ENCODE data around the gene ZAR1L.

The ZAR1L gene

GRCh38 chr13:32267836-32268439 is 47.2 kb downstream of the ZAR1L start:
- no peak overlapping the region for H3K27ac ChIP-seq (ENCODE audit: low read depth, low read length)
- H3K36me3 ChIP-seq (ENCODE audit: control insufficient read depth, insufficient read depth, low read length) = no peaks in the 10 kb centered on the region
- no peaks in the 10 kb centered on the region for H3K4me1 ChIP-seq (ENCODE audit: control insufficient read depth, insufficient read depth, low read length)
- no peaks in the 10 kb centered on the region for H3K27me3 ChIP-seq (ENCODE audit: control insufficient read depth, insufficient read depth, low read length)
- no peaks in the 10 kb centered on the region for H3K9me3 ChIP-seq (ENCODE audit: control insufficient read depth, insufficient read depth, low read depth, low read length)
- H3K4me3 ChIP-seq (ENCODE audit: low read depth, low read length) = no peak overlapping the region
- no peak overlapping the region for H3K9ac ChIP-seq (ENCODE audit: low read length)

- Histone ChIP-seq H3K4me3 (ENCODE audit: low read depth, low read length) (no peak overlapping the region), H3K27me3 (ENCODE audit: control insufficient read depth, insufficient read depth, low read length) (no peaks in the 10 kb centered on the region), H3K4me1 (ENCODE audit: control insufficient read depth, insufficient read depth, low read length) (no peaks in the 10 kb centered on the region), H3K27ac (ENCODE audit: low read depth, low read length) (no peak overlapping the region), H3K9ac (ENCODE audit: low read length) (no peak overlapping the region), H3K36me3 (ENCODE audit: control insufficient read depth, insufficient read depth, low read length) (no peaks in the 10 kb centered on the region), H3K9me3 (ENCODE audit: control insufficient read depth, insufficient read depth, low read depth, low read length) (no peaks in the 10 kb centered on the region)
Measured at GRCh38 chr13:32266130-32266529, 49.0 kb downstream of the ZAR1L start.

DNA sequence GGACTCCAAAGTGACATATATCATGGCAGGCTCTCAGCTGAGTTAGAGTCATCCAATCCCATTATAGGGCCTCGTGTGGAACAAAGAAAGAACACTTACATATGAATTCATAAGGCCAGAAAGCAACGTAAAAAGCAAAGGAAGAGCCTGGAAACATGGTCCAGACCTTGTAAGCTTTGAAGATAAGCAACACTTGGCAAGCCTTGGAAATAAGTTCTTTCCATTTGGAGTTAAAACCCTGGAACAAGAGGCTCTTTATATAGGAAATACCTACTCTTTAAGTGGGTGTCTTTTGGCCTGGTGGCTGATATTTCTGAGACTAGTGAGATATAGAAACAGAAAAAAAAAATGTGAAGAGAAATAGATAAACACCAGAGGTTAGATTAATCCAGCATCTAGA is 49.4 kb downstream of the ZAR1L start:
- H3K27ac ChIP-seq (ENCODE audit: low read depth, low read length) = no peak overlapping the region
- H3K27me3 ChIP-seq (ENCODE audit: control insufficient read depth, insufficient read depth, low read length) = no peaks in the 10 kb centered on the region
- no peaks in the 10 kb centered on the region for H3K4me1 ChIP-seq (ENCODE audit: control insufficient read depth, insufficient read depth, low read length)
- no peaks in the 10 kb centered on the region for H3K9me3 ChIP-seq (ENCODE audit: control insufficient read depth, insufficient read depth, low read depth, low read length)
- no peaks in the 10 kb centered on the region for H3K36me3 ChIP-seq (ENCODE audit: control insufficient read depth, insufficient read depth, low read length)
- H3K9ac ChIP-seq (ENCODE audit: low read length) = no peak overlapping the region
- no peak overlapping the region for H3K4me3 ChIP-seq (ENCODE audit: low read depth, low read length)

- H3K9ac ChIP-seq (ENCODE audit: low read length) = no peak overlapping the region
- no peaks in the 10 kb centered on the region for H3K36me3 ChIP-seq (ENCODE audit: control insufficient read depth, insufficient read depth, low read length)
- no peak overlapping the region for H3K4me3 ChIP-seq (ENCODE audit: low read depth, low read length)
- H3K27ac ChIP-seq (ENCODE audit: low read depth, low read length) = no peak overlapping the region
- H3K9me3 ChIP-seq (ENCODE audit: control insufficient read depth, insufficient read depth, low read depth, low read length) = no peaks in the 10 kb centered on the region
- H3K4me1 ChIP-seq (ENCODE audit: control insufficient read depth, insufficient read depth, low read length) = no peaks in the 10 kb centered on the region
- no peaks in the 10 kb centered on the region for H3K27me3 ChIP-seq (ENCODE audit: control insufficient read depth, insufficient read depth, low read length)
Measured at GRCh38 chr13:32264407-32264806, 50.8 kb downstream of the ZAR1L start.

DNA sequence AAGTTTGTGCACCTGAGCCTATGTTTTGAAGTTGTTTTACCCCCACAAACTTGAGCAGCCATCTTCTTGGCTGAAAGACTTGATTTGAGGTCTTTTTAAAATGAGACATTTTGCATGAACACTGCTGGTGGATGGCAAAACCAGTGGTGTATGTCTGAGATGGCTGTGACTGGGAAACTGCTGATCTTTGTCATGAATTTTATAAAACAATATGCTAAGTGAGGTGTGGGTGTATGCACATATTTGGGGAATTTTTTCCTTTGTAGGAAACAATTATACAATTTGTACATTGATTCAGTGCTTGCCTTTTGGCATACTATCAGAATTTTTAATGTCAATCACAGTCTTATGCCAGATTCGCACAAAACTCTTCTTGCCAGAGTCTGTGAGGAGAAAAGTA is 52.5 kb downstream of the ZAR1L start:
- no peaks in the 10 kb centered on the region for H3K9me3 ChIP-seq (ENCODE audit: control insufficient read depth, insufficient read depth, low read depth, low read length)
- H3K36me3 ChIP-seq (ENCODE audit: control insufficient read depth, insufficient read depth, low read length) = no peaks in the 10 kb centered on the region
- H3K9ac ChIP-seq (ENCODE audit: low read length) = no peak overlapping the region
- H3K4me3 ChIP-seq (ENCODE audit: low read depth, low read length) = no peak overlapping the region
- no peaks in the 10 kb centered on the region for H3K27me3 ChIP-seq (ENCODE audit: control insufficient read depth, insufficient read depth, low read length)
- H3K27ac ChIP-seq (ENCODE audit: low read depth, low read length) = no peak overlapping the region
- no peaks in the 10 kb centered on the region for H3K4me1 ChIP-seq (ENCODE audit: control insufficient read depth, insufficient read depth, low read length)

GRCh38 chr13:32262165-32262564 is 53.0 kb downstream of the ZAR1L start:
- no peaks in the 10 kb centered on the region for H3K27me3 ChIP-seq (ENCODE audit: control insufficient read depth, insufficient read depth, low read length)
- H3K27ac ChIP-seq (ENCODE audit: low read depth, low read length) = no peak overlapping the region

DNA sequence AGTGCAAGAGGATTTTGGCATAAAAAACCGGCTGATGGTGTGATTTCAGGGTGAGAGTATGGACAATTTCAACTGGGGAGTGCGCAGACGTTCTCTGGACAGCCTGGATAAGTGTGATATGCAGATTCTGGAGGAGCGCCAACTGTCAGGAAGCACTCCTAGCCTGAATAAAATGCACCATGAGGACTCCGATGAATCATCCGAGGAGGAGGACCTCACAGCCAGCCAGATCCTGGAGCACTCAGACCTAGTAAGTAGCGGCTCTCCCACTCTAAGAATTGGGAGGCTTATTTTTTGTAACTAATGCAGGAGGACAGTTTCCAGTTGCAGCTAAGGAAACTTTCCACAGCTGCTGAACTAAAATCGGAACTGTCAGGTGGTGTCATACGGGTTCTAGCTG is 53.6 kb downstream of the ZAR1L start:
- Histone ChIP-seq H3K27ac (ENCODE audit: low read depth, low read length) (no peak overlapping the region), H3K9ac (ENCODE audit: low read length) (no peak overlapping the region)

More at GRCh38 chr13:32262165-32262564, 53.0 kb downstream of the ZAR1L start:
- Histone ChIP-seq H3K36me3 (ENCODE audit: control insufficient read depth, insufficient read depth, low read length) (no peaks in the 10 kb centered on the region), H3K4me3 (ENCODE audit: low read depth, low read length) (no peak overlapping the region), H3K4me1 (ENCODE audit: control insufficient read depth, insufficient read depth, low read length) (no peaks in the 10 kb centered on the region), H3K9me3 (ENCODE audit: control insufficient read depth, insufficient read depth, low read depth, low read length) (no peaks in the 10 kb centered on the region), H3K9ac (ENCODE audit: low read length) (no peak overlapping the region)

DNA sequence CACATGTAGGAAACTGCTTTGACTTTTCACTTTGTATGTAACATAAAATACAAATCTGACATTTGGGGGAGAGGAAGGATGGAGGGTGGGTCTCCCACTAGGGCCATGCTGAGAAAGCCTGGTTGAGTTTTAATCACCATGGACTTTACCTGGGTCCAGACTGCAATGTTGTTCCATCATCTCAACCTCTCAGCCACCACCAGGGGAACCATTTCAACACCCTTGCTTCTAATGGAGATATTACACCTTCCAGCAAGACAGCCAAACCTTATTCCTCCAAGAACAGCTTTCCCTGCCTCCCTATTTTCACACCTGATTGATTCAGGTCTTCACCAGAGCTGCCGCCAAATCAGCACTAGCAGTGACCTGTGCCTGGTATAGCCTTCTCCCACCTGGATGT is 56.0 kb downstream of the ZAR1L start:
- Histone ChIP-seq H3K27ac (ENCODE audit: low read depth, low read length) (no peak overlapping the region), H3K4me1 (ENCODE audit: control insufficient read depth, insufficient read depth, low read length) (no peaks in the 10 kb centered on the region), H3K9ac (ENCODE audit: low read length) (no peak overlapping the region), H3K36me3 (ENCODE audit: control insufficient read depth, insufficient read depth, low read length) (no peaks in the 10 kb centered on the region), H3K27me3 (ENCODE audit: control insufficient read depth, insufficient read depth, low read length) (no peaks in the 10 kb centered on the region), H3K9me3 (ENCODE audit: control insufficient read depth, insufficient read depth, low read depth, low read length) (no peaks in the 10 kb centered on the region), H3K4me3 (ENCODE audit: low read depth, low read length) (no peak overlapping the region)

More for the DNA sequence above, 53.6 kb downstream of the ZAR1L start:
- Histone ChIP-seq H3K4me3 (ENCODE audit: low read depth, low read length) (no peak overlapping the region), H3K4me1 (ENCODE audit: control insufficient read depth, insufficient read depth, low read length) (no peaks in the 10 kb centered on the region), H3K9me3 (ENCODE audit: control insufficient read depth, insufficient read depth, low read depth, low read length) (no peaks in the 10 kb centered on the region), H3K27me3 (ENCODE audit: control insufficient read depth, insufficient read depth, low read length) (no peaks in the 10 kb centered on the region), H3K36me3 (ENCODE audit: control insufficient read depth, insufficient read depth, low read length) (no peaks in the 10 kb centered on the region)

DNA sequence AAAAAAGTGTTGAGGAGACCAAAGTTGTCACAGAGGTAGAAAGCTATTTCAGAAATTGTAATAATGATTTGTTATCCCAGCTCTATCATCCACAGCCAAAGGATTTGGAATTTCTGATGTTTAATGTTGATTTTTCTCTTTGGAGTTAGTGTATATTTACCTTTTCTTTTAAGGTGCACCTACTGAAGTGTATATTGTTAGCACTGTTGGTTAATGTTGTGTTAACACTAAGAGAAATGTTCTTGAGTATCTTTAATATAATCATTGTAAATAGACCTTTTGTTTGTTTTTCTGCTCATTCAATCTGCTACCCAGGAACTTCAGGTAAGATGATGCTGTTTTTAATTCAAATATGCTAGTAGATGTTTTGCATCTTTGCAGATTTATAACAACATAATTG is 57.5 kb downstream of the ZAR1L start:
- Histone ChIP-seq H3K27ac (ENCODE audit: low read depth, low read length) (no peak overlapping the region), H3K27me3 (ENCODE audit: control insufficient read depth, insufficient read depth, low read length) (no peaks in the 10 kb centered on the region), H3K9me3 (ENCODE audit: control insufficient read depth, insufficient read depth, low read depth, low read length) (no peaks in the 10 kb centered on the region), H3K9ac (ENCODE audit: low read length) (no peak overlapping the region), H3K36me3 (ENCODE audit: control insufficient read depth, insufficient read depth, low read length) (no peaks in the 10 kb centered on the region), H3K4me3 (ENCODE audit: low read depth, low read length) (no peak overlapping the region), H3K4me1 (ENCODE audit: control insufficient read depth, insufficient read depth, low read length) (no peaks in the 10 kb centered on the region)

DNA sequence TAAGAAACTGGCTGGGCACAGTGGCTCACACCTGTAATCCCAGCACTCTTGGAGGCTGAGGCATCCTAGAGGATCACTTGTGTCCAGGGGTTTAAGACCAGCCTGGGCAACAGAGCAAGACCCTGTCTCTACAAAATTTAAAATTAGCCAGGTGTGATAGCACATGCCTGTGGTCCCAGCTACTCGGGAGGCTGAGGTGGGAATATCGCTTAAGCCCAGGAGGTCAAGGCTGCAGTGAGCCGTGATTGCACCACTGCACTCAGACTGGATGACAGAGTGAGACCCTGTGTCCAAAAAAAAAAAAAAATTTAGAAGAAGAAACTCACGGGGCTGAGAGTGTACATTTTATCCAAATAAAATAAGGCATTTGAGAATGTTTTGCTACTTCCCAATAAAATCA is 58.9 kb downstream of the ZAR1L start:
- H3K4me3 ChIP-seq (ENCODE audit: low read depth, low read length) = no peak overlapping the region
- H3K27ac ChIP-seq (ENCODE audit: low read depth, low read length) = no peak overlapping the region
- H3K9ac ChIP-seq (ENCODE audit: low read length) = no peak overlapping the region
- H3K9me3 ChIP-seq (ENCODE audit: control insufficient read depth, insufficient read depth, low read depth, low read length) = no peaks in the 10 kb centered on the region
- no peaks in the 10 kb centered on the region for H3K4me1 ChIP-seq (ENCODE audit: control insufficient read depth, insufficient read depth, low read length)
- H3K36me3 ChIP-seq (ENCODE audit: control insufficient read depth, insufficient read depth, low read length) = no peaks in the 10 kb centered on the region
- H3K27me3 ChIP-seq (ENCODE audit: control insufficient read depth, insufficient read depth, low read length) = no peaks in the 10 kb centered on the region

DNA sequence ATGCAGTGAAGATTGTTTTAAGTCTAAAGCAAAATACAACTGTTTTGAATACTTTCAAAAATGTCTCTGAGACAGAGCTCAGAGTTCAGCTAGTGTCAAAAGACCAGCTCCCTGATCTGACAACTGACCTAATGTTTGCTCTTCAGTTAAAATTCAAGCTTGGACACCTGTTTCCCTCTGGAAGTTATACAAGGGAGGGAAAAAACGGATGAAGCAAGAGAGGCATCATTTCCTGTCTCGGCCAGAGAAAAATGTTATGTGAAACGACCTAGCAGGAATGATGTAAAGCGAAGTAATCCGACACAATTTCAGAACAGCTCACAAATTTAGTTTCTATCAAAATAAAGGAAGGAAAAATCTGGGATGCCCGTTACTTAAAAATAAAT is 59.4 kb downstream of the ZAR1L start:
- Histone ChIP-seq H3K9me3 (ENCODE audit: control insufficient read depth, insufficient read depth, low read depth, low read length) (no peaks in the 10 kb centered on the region), H3K4me3 (ENCODE audit: low read depth, low read length) (no peak overlapping the region), H3K4me1 (ENCODE audit: control insufficient read depth, insufficient read depth, low read length) (no peaks in the 10 kb centered on the region), H3K27ac (ENCODE audit: low read depth, low read length) (no peak overlapping the region), H3K27me3 (ENCODE audit: control insufficient read depth, insufficient read depth, low read length) (no peaks in the 10 kb centered on the region), H3K9ac (ENCODE audit: low read length) (no peak overlapping the region), H3K36me3 (ENCODE audit: control insufficient read depth, insufficient read depth, low read length) (no peaks in the 10 kb centered on the region)

Measured in HUES6 (cell line).